HG03439 (cell line): ENCODE measurements around the gene CDC42BPB.

Experiments
- ATAC-seq: cut with Tn5 transposase; IDR thresholded peaks from one replicate; pipeline ENCODE4 v1.9.1; 2021; ENCODE audit warnings: mild to moderate bottlenecking, moderate library complexity; ENCODE audit not compliant: unreplicated experiment

Gene CDC42BPB

DNA sequence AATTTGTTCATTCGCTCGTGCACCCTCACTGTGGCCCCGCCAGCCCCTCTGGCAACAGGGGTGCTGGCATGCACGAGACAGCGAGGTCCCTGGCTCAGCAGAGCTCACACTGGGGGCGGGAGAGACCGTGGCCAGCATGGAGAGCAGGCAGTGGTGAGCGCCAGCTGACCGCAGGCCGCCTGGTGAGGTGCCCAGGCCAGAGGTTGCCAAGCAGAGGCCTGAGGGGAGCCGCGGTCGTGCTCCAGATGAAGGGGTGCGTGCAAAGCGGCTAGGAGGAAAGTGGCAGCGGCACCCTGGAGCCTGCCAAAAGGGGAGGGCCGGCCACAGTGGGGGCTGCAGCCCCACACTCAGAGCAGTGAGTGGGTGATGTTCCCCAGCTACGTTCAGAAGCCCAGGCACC lies 56.1 kb downstream of the CDC42BPB start:
- ATAC-seq: no peak

DNA sequence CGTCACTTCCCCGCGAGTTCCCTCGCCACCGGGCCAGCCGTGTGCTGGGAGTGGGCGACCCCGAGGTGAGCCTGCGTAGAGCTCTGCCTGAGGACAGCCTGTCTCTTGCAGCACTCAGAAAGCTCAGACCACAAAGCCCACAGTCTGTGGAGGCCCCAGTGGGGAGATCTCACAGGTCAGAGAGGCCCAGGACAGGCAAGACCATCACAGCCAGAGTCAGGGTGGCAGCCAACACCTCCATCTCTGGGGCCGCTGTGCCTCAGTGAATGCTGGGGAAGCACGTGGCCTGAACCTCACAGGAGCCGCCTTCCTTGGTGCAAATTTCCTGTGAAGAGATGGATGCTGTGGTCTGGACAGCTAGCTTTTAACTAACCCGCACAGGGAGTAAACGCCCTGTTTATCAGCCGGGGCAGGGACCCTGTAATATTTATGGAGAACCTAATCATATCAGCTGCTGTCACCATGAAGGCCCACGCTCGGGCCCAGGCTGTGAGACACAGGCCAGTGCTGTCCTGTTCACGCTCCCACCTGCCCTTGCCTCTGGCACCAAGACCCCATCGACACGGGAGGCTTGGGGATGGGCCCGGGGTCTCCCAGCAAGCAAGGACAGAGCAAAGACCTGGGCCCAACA lies 56.9 kb downstream of the CDC42BPB start:
- no peak for ATAC-seq

DNA sequence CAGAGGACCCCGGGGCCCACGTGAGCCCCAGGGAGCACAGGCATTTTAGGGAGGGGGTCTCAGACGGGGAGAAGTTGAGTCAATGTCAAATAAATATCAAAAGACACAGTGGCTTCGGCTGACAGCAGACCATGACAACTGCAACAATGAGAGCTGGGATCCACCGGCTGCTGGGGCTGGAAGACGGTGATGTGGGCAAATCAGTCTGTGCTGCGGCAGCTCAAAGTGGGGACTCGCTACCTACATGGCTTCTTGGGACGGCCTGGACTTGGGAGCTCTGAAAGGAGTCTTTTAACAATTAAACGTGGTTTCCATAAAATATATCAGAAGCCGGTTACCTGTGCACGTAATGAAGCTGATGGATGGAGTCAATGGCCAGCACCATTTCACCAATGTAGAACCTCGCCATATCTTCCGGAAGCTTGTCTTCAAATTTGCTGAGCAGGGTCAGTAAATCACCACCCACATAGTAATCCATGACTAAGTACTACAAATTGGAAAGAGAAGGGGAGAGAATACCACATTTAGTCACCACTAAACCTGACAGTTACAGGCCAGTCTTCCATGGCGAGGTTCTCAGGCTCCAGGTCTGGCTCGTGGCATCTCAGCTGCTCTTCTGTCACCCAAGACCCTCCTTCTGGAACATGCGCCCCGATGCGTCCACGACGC lies 58.0 kb downstream of the CDC42BPB start:
- no peak for ATAC-seq

DNA sequence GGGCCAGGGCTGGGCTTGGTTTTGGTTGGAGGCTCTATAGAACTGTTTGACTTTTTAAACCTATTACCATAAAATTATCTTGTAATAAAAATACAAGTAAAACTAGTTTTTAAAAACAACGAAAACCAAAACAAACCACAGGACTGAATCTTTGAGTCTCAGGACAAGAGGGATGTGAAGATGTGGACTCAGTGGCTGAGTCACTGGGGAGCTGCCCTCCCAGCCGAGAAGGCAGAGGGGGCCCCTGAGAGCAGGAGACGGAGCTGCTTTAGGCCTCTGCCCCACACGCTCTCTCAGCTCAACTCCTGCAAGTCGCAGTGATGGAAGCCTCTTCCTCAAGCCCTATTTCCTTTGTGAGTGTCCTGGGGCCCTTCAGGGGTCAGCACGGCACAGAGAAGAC lies 59.0 kb downstream of the CDC42BPB start:
- ATAC-seq: no peak

DNA sequence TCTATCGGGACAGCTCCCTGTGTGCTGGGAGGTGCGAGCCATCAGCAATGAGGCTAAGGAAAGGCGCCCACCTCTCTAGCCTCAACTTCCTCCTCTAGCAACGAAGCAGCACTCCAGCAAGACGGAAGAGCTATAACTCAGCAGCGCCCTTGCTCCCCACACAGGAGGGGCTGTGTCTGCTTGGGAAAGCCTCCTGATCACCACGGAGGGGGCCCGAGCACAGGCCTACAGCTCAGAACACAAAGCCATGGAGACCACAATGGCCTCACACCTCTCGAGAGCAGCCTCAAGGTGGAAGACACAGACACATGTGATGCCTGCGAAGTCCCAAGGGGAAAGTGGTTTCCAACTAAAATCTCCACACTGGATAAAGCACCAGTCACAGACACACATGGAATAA lies 60.4 kb downstream of the CDC42BPB start:
- ATAC-seq: no peak

DNA sequence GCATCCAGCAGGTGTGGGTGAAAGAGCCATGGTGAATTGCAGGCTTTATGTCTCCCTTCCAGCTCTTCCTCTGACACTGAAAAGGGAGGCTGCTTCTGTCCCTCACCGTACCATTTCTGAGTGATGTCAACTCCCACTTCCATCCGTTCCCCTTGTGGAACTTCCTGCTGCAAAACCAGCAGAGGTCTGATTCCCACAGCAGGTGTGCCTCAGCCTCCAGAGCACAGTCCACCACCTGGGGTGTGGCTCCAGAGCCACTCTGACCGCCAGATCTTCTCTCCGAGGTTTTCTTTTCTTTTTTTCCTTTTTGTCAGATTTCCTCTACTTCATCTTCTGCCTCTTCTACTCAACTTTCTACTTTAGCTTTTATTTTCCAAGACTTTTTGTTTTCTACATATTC lies 62.7 kb downstream of the CDC42BPB start:
- no peak for ATAC-seq

DNA sequence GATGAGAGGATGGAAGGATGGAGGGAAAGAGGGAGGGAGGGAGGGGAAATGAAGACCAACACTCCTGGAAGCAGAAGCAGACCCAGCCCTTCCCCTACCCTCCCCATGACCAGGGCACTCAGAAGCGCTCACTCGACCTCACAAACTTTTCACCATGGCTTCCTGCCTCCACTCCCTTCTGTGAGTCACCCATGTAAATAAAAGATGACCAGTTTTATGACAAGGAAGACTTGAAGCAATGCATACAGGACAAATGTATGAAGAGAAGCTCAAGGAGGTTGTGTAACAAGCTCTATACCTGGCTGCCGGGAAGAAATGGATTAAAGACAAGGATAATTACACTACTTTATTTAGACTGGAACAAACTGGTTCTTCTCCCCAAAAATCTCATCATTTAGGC lies 63.8 kb downstream of the CDC42BPB start:
- no peak for ATAC-seq

DNA sequence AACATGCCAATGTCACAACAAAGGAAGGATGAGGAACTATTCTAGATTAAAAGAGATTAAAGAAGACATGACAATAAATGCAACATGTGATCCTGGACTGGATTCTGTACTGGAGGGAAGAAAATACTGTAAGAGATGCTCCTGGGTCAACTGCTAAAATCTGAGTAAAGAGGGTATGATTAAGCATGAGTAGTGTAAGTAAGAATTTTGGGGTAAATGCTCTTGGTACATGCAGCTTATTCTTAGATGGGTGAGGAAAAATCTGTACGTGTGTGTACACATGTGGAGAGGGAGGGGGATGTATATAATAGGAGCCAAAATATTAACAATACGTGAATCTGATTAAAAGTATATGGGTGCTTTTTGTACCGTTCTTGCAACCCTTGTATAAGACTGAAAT lies 66.0 kb downstream of the CDC42BPB start:
- no peak for ATAC-seq

DNA sequence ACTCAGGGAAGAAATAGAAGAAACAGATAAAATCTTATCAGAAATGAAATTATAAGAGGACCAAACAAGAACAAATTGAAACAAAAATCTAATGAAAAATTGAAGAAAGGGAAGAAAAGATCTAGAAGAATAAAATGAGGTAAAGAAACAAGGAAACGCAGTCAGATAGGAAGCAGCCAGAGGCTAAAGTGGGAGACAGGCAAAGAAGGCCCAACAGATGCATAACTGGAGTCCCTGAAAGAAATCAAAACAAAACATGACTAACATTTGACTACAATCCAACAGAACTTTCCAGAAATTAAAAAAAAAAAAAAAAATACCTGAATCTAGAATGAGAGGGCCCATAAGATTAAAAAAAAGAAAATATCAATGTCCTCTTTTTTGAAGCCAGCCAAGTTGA lies 69.3 kb downstream of the CDC42BPB start:
- no peak for ATAC-seq

DNA sequence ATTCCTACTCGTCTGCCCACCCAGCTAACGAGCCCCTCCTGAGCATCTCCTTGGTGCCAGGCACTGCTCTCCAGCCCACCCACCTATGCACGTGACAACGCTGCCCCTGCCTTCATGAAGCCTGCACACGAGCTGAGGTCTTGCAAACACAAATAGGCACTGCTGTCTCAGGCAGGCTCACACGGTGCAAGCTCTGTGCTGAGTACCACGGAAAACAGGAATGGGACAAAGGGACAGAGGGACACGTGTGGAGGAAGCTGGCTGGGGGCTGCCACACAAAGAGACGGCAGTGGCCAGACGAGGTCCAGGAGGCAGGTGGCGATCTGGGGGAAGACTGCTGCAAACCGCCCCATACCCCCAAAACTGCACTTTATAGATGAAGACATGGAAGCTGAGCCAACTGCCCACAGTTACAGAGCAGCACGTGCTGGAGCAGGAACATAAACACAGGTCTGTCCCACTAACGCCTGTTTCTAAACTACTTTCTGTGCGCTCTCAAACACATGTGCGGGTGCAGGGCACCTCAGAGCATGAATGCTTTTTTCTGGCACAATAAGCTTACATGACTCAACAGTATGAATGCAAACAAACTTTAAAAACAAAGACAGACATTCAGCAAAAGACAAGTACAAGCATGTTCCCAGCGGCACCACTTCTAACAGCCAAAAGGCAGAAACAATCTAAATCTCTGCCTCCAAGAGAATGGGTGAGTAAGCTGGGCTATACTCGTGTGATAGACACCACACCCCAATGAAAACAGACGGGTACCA lies 70.4 kb downstream of the CDC42BPB start:
- no peak for ATAC-seq

DNA sequence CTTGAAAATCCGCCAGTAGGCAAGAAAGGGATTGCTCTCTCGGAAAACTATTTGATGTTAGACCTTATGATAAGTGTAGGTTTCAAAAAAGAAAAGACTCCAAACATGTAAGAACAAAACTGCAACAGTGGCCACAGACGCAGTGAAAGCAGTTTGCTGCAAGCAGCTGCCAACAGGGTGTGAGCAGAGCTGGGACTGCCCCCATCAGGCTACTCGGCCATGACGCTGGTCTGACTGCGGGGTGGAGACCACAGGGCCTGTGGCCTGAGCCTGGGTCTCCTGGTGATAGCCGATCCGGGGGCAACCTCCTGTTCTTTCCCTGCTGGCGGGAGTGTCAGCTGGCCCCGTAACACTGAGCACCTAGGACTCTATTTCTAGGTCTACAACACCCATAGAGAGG lies 71.7 kb downstream of the CDC42BPB start:
- peak; percentile 90 for ATAC-seq

DNA sequence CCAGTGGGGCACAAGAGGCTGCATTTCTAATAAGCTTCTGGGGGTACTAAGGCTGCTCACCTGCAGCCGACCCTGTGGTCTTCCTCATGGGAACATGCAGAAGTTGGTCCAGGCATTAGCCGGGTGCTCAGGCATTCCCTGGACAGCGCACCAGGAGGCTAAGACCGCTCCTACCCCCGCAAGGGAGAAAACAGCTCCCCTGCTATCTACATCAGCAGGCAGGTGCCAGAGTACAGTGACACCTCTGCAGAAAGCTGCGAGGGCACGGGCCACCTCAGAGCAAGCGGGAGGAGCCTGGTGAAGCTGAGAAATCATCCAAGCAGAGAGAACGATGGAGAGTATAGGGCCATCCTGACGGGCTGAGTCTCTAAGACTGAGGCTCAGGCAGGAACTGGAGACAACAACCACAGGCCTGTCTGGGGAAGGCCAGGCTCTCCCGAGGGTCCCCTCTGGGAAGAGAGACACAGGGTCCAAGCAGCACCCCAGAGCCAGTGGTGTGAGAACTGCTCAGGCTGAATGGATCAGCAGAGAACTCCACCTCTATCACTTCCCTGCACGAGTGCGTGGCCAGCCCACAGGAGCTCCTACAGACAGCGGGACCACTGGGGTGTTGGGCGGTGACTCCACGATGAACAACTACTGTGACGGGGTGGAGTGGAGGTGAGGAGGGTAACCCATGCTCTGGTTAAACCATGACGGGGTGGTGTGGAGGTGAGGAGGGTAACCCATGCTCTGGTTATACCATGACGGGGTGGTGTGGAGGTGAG lies 72.8 kb downstream of the CDC42BPB start:
- no peak for ATAC-seq

DNA sequence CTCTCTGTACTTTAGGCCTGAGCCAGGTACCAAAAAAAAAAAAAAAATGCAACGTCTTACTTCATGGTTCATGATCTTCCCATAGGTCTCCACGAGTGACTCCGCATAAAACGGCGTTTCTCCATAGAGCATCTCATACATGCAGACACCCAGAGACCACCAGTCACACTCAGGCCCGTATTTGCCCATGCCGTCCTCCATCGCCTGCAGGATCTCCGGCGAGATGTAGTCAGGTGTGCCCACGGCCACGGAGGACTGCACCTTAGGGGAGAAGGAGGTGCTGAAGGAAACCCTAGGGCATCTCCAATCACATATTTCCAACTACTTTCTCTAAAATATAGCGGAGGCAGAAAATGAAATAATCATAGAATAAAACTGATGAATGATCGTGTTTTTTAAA lies 73.9 kb downstream of the CDC42BPB start:
- no peak for ATAC-seq

DNA sequence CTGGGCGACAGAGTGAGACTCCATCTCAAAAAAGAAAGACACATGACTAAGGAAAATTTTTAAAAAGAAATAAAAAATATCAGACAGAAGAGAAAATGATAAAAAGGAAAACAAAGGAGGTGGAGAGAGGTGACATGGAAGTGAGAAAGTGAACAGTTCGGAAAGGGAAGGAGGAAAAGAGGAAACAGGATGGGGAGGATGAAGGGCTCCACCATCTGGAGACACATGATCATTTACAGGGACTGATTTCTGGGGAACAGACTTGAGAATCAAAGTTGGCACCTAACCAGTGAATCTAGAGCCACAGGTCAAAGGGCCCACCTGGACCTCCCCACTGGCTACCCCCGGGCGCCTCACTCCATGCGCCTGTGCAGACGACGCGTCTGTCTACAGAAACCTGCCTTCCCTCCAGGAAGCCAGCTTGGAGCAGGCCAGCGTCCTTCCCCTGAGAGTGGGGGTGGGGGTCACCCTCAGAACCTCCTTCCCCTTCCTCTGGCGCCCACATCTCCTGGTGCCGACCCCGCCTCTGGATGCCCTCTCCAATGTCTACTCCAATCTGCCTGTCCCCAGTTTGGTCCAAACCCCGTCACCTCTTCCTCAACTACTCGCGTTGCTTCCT lies 74.4 kb downstream of the CDC42BPB start:
- ATAC-seq: no peak

DNA sequence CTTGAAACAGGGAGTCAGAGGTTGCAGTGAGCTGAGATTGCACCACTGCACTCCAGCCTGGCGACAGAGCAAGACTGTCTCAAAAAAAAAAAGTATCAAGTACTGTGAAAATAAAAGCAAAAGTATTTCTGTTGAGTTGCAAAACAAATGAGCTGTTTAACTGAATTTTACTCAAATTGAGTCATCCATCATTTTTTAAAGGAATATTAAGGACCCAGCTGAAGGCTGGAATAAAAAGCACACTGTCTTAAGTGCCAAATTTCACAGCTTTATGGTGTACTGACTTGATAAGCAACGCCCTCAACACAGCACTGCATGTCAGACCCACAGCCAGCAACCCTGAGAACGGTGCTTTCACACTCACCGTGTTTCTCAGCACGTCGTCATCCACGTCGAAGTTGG lies 76.9 kb downstream of the CDC42BPB start:
- ATAC-seq: no peak

DNA sequence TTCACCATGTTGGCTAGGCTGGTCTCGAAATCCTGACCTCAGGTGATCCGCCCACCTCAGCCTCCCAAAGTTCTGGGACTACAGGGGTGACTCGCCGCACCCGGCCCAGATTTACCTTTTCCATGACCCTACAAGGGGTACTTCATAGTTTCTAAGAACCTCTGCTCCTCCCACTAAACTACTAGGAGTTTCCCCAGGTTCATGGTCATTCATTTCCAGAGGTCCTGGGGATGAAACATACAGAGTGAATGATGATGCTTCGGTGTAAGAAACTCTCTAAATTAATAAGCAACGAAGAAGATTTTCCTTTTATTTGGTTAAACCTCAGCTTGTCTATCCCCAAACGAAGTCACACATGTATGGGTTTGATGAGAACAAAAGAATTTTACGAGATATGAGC lies 77.9 kb downstream of the CDC42BPB start:
- ATAC-seq: no peak

DNA sequence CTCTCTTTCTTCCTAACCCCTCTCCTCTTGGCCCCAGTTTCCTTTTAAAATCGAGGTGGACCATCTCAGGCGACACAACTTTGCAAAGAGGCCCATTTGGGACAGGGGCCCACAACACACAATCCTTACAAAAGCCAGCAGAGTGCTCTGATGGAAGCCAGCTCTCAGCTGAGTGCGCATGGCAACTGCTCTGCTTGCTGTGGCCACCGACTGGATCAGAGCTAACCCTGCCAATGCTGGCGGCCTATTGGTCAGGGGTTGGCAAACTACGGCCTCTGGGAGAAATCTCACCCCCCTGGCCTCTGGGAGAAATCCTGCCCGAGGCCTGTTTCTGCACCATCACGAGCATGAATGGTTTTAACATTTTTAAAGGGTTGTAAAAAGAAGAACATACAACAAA lies 79.9 kb downstream of the CDC42BPB start:
- no peak for ATAC-seq

DNA sequence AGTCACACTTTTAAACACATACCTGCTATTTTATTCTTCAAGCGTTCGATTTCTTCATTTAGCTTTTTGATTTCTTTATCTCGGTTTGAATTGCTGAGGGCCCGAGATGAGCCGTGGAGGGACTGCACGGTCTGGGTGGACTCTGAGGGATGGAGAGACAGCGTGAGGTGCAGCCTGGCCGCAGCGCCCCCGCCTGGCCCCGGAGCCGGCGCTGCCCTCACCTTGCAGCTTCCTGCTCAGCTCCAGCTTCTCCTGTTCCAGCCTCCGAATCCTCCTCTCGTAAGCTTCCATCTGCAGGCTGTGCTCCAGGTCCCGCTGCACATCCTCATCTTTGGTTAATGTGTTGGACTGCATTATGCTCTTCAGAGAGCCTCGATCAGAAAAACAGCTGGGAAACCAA lies 81.7 kb downstream of the CDC42BPB start:
- no peak for ATAC-seq

DNA sequence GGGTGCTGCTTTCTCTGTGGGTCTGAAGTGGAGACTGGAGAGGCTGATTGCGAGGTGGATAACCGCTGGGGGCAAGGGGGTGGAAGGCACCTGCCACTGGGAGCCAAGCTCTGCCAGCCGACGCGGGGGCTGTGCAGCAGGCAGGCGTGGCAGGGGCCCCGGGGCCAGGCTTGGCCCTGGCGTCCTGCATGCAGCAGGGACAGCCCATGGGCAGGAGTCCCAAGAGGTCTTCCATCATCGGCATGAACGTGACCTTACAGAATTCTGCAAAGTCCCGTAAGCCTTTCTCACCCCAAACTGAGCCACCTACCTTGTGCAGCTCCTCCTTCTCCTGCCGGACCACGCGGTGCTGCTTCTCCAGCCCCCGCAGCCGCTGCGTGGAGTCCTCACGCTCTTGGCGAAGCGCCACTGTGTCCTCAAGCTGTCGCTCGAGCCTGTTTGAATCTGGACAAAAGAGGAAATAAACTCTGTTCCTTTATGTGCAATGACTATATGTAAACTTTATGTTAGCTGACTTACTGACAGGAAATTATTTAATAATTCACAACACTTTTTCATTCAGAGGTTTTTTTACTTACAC lies 83.6 kb downstream of the CDC42BPB start:
- no peak for ATAC-seq

DNA sequence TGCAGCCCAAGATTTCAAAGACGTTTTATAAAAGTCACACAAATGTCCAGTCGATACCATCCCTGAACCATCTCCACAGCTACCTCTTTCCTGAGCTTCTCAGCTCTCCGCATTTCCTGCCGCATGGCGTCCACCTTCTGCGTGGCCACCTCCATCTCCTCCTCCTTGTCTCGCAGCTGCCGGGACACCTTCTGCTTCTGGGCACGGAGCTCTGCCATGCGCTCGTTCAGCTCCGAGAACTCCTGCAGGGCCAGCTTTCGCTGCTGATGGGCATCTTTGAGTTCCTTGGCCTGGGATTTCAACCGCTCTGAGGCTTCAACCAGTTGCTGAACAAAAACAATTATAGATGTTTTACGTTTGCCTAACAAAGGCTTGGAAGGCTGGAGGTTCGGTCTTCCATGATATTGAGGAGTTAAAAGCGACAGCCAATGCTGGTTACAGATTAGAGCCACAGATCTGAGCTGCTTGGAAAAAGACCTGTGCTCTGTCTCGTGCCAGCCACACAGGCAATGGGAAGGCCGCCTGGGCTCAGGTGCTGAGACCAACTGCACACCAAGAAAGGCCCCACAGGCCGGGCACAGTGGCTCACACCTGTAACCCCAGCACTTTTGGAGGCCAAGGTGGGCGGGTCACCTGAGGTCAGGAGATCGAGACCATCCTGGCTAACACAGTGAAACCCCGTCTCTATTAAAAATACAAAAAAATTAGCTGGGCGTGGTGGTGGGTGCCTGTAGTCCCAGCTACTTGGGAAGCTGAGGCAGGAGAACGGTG lies 85.3 kb downstream of the CDC42BPB start:
- no peak for ATAC-seq
